NCI-H2227 (cell line): ENCODE data around the gene PGBD5.

Experiments used
- DNase-seq: peaks from one replicate; lab custom pipeline; 2025; ENCODE audit not compliant: unreplicated experiment; lab: John Stamatoyannopoulos, UW

PGBD5 gene

DNA sequence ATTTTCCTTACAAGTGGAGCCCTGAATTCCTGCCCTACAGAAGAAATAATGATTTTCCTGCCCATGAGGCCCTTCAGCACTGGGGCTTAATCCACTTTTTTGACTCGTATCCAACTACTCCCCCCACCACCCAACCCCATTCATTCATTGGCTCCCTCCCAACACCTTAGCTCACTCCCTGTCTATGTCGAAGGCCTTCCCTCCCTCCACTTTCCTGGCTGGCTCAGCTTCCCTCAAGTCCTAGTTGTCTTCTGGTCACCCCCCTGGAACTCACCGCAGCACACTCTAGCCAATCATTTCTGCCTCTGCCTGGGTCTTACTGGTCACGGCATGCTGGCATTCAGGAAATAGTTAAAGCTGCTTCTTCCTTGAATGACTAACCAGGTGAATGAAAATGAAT lies 118.9 kb downstream of the PGBD5 start:
- DNase-seq, result no peak

GRCh38 chr1:230306169-230306568 lies 120.0 kb downstream of the PGBD5 start:
- no peak for DNase-seq

- DNase-seq, result no peak
Measured at GRCh38 chr1:230303822-230304221, 122.3 kb downstream of the PGBD5 start.

GRCh38 chr1:230303069-230303468 lies 123.1 kb downstream of the PGBD5 start:
- DNase-seq, result no peak

- no peak for DNase-seq
Measured at GRCh38 chr1:230301822-230302221, 124.3 kb downstream of the PGBD5 start.

DNA sequence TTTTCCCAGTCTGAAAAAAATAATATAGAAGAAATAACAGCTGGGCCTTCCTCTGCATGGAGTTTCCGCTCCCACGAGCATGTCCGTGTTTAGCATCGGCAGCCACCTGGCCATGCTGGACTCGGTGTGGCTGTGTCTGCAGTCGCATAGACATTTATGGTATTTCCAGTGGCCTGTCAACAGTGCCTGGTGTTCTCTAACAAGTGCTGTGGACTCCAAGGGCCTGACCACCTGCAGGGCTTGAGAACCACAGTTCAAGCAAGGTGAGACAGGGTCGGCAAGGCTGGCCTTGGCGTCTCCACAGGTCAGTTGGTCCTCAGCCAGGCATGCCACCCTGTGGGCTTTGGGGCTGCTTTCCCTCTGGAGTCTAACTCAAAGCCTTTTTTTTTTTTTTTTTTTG lies 124.8 kb downstream of the PGBD5 start:
- DNase-seq, result no peak

DNA sequence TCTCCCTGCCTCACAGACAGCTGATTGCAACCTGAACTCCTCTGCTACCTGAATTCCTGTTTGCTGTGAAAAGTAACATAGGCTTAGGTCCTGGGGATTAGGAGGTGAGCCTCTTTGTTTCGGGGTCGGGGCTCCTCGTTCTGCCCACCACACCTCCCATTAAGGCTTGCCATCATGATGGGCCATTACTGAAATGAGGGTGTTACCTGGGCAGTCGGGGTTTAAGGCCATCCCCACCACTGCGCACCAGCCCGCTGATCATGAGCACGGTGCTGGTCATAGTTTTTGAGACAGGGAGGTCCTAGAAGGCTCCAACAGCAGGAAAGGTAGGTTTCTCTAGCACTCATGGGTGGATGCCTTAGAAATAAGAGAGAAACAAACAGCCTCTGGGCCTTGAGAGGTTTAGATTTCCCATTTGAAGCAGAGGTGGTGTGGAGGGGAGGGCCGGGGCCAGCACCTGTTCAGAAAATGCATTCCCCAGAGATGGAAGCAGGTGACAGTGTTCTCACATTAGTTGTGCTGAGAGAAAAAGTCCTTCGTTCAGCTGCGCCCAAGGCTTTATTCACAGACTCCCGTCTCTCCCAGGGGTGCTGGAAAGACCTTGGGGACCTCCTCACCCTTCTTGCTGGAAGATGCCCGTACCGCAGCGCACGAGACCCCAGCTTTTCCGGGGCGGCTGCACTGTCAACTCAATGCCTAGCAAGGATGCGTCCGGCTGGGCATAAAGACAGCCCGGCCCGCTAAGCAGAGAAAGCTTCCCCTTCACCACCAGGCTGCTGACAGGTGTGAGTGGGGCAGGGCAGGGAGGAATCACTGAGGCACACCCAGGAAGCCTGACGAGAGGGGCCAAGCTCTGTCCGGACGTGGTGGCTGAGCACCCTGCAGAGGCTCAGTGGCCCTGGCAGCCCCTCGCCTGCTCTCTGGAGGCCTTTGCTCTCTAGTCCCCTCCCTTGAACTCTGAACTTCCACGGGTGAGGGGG lies 125.5 kb downstream of the PGBD5 start:
- DNase-seq, result no peak

- no peak for DNase-seq
Measured at GRCh38 chr1:230299191-230300006, 126.7 kb downstream of the PGBD5 start.

DNA sequence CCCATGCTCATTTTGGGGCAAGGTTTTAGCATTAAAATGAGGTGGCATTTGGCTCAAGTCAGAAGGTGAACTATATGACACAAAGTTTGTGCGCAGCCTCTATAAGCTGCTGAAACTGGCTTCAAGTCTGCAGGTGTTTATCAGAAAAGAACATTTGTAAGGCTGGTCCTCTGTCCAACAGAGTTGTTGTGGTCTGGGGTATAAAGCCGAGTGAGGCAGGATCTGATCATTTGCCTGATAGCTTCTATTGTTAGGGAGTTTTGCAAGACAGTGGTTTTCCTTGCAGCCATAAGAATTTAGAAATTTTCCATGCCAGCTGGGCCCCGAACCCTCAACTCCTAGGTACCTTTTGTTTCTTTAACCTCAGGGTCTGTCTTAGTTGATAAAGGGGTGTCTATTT lies 130.8 kb downstream of the PGBD5 start:
- no peak for DNase-seq

DNA sequence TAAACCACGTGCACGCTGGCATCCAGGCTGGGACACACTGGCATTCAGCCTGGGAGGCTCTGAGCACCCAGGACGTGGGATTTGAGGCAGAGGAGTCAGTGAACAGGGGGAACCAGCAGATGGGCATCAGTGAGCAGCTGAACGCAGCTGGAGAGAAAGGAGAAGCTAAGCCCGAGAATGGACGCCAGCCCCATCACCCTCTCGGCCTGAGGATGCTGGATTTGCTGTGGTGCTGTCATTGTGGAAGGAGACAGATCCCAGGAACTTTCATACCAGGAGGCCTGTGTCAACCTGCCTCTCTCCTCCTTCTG lies 132.8 kb downstream of the PGBD5 start:
- no peak for DNase-seq

DNA sequence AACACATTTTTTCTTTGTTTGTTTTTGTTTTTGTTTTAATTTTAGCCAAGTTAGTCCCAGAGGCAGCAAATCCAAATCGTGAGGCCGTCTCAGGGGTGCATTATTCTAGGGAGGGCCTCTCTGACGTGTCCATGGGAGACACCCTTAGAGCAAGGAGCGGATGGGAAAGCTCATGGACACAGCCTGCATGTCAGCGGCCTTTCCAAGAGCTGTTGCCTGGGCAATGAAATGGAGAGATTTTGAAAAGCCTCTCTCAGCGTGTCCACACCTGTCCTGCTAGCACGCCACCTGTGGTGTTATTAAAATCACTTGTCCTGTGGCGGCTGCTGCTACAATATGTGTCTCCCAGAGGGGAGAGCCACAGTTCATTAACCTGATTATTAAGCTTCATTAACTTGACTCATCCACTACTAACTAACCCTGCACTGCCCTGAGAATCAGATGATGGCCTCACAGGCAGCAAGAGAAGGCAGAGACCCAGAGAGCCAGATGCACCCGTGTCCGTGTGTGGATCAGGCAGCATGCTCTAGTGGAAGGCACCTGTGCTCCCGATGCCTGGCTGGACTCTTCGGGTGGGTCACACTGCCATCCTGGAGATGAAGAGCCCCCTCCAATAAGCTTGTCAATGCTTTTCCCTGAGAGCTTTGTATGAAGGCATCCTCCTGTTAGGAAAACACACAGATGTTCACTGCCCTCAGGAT lies 133.3 kb downstream of the PGBD5 start:
- DNase-seq, result peak; percentile 29

DNA sequence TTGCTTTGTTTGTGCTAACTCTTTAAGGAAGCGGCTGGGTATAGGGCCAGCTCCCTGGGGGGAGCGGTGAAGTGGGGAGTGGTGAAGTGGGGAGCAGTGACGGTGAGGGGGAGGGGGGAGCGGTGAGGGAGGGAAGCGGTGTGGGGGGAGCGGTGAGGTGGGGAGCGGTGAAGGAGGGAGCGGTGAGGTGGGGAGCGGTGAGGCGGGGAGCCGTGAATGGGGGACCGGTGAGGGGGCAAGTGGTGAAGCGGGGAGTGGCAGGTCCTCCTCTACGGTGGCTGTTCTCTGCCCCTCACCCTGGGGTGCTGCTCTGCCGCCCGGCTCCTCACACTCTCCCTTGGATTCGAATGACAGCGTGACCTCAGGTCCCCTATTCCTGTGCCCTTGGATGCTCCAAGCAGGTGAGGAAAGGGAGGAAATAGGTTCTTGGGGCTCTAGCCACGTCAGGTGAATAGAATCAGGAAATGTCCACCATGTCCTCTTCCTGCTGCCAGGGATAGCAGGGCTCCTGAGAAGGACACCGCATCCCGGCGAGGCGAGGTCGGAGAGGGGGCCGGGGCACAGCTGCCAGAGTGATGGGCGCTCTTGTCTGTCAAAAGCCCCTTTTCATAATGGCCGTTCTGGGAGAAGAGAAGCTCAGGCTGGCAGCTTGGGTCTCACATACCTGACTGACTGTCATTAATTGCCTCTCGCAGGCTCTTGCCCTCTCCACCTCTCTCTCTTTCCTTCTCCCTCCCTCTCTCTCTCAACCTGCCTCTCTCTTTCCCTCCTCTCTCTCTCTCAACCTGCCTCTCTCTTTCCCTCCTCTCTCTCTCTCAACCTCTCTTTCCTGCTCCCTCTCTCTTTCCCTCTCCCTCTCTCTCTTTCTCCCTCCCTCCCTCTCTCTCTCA lies 134.2 kb downstream of the PGBD5 start:
- DNase-seq, result peak; percentile 18

DNA sequence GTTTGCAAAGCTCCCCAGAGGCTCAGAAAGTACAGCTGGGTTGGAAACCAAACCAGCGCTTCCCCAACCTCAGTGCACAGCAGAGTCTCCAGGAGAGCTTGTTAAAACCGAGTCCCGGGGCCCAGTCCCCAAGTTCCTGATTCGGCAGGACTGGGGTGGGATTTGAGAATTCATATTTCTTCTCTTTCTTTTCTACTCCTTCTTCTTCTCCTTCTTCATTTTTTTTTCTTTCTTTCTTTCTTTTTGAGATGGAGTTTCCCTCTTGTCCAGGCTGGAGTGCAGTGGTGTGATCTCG lies 136.8 kb downstream of the PGBD5 start:
- DNase-seq, result no peak

DNA sequence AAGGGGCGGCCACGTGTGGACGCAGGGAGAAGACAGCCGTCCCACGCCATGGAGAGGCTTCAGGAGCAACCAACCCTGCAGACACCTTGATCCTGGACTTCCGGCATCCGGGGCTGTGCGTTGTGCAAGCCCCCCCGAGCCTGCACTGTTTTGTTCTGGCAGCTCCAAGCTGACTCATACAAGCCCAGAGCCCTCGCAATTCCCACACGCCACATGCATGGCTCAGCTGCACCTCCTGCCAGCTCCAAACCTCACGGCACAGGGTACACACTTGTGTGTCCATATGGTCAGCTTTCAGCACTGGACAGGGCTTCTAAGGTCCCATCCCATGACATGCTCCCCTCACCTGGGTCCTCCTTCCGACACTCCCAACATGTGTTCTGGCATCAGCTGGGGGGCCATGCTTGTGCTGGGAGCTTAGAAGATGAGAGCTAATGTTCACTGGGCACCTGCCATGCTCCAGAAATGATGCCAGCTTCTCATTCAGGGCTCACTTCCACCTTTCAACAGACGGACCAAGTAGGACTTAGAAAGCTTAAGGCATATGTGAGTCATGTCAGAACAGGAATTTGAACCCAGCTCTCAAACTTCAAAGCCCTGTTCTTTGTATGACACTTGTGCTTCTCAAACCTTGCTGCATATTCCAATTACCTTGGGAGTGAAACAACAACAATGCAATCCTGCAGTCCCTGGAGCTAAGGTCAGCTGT lies 137.3 kb downstream of the PGBD5 start:
- DNase-seq, result no peak

- DNase-seq, result no peak
Measured at GRCh38 chr1:230287674-230288315, 138.3 kb downstream of the PGBD5 start.

- no peak for DNase-seq
Measured at GRCh38 chr1:230286890-230287269, 139.3 kb downstream of the PGBD5 start.

DNA sequence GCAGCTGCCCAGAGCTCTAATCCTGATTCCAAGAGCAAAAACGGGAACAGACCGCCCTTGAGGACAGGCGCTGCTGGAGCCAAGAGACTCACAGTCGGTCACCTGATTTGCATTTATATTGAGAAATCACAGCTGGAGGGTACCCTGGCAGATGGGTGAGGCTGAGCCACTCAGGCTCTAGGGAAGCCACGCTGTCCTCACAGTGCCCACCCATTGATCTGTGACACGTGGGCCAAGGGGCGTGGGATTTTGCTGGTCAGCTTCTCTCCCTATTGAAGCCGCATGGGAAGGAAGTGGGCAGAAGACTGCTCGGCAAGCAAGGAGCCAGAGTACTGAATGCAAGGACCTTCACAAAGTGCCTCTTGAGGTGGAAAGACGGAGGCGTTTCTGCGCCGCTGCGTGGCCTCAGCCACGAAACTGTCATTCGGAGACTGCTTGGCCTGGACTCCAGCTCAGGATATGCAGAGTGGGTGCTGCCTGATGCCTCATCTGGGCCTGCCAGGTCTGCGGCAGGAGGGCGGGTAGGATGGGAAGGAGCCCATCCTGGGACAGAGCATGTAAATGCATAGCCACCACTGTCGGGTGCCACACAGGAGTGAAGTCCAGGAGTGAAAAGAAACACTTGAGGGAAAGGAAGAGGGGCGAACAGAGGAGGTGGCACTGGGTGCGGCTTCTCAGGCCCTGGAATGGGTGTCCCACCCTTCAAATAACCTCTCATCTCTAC lies 139.8 kb downstream of the PGBD5 start:
- DNase-seq, result no peak

DNA sequence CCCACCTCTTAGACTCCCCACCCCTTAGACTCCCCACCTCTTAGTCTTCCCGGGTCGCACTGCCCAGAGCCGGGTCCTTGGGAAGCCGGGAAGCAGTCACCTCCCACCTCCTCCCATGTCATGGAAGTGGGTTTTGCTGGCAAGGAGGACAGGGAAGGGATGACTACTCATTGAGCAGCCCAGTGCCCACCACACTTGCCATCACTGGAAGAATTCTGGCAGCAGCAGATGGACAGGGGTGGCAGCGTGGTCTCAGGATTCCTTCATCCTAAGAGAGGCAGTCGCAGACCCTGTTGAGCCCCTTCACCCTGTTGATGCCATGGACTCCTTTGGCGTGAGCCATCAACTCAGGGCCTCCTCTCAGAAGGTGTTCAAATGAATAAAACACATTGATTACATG lies 140.8 kb downstream of the PGBD5 start:
- DNase-seq, result no peak

DNA sequence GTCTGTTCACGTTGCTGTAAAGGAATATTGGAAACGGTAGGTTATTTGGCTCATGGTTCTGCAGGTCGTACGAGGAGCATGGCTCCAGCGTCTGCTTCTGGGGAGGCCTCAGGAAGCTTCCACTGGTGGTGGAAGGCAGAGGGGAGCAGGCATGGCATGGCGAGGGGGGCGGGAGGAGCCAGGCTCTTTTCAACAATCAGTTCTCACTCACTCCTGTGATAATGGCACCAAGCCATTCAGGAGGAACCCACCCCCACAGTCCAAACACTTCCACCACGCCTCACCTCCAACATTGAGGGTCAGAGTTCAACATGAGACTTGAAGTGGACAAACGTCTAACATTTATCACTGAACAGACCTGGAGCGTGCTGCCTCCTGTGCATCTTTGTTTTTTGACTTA lies 141.2 kb downstream of the PGBD5 start:
- no peak for DNase-seq
